SH-SY5Y (cell line): Measurements from ENCODE around the gene LCORL.

Source experiments
- GATA2 ChIP-seq: IDR thresholded peaks from 2 replicates; pipeline ENCODE4 v1.6.1; 2011; ENCODE audit warnings: mild to moderate bottlenecking, low read depth, low read length
- GATA3 ChIP-seq: IDR thresholded peaks from 2 replicates; pipeline ENCODE4 v1.6.1; 2011; ENCODE audit warnings: low read depth, mild to moderate bottlenecking, low read length, moderate library complexity

GRCh38 chr4:17894421-17894820, 127.1 kb downstream of the LCORL start:
- no peak for TF ChIP-seq GATA2
- TF ChIP-seq GATA3: peak; percentile 71; the same call in 1 of the 2 replicates
